A549 (cell line): Measurements from ENCODE around the gene TRNP1. TPM values are rescaled to one million over a fixed set of nuclear protein-coding genes. Genes with fewer than 3 reads are reported as not detected.

Experiments
- ATAC-seq, 2 experiments: fragments of 200-7000 bp in 1 of 2; fragments of >200 bp in 1 of 2; cut with Nextera tagmentation in 1 of 2; cut with Tn5 transposase in 1 of 2; 3 replicates each; pipeline versions ENCODE4 v1.8.0 to v1.9.1; 2018 to 2020; ENCODE audit warnings: mild to moderate bottlenecking in 1 of 2, moderate library complexity in 1 of 2
- CTCF ChIA-PET: fragments of 300-600 bp; sonication (Branson Sonifier 250); formaldehyde crosslinking; extraction: SDS; loops from one replicate; lab custom pipeline; 2021; ENCODE audit warnings: antibody characterized with exemption, inconsistent platforms; lab: Yijun Ruan, JAX
- POLR2A ChIA-PET: fragments of 350-600 bp; formaldehyde crosslinking; extraction: SDS; loops from one replicate; lab custom pipeline; 2021; ENCODE audit warnings: antibody characterized with exemption, inconsistent platforms; lab: Yijun Ruan, JAX
- DNase-seq, 2 experiments: peaks; one replicate each; pipeline versions ENCODE4 v3.0.0 to v3.0.0-alpha.2; 2011 to 2016; ENCODE audit warnings: low read depth in 1 of 2, low spot score in 1 of 2
- FAIRE-seq: peaks from 2 replicates; lab custom pipeline; 2011; peaks lifted over from hg19 to GRCh38; lab: Jason Lieb, UNC
- H3K27ac ChIP-seq, 2 experiments: fragments of >200 bp; sonication (Bioruptor Twin); formaldehyde crosslinking; 3 replicates each; pipeline ENCODE4 v1.5.1; 2016 to 2017
- H3K4me1 ChIP-seq: fragments of >200 bp; sonication (Bioruptor Twin); formaldehyde crosslinking; 3 replicates; pipeline ENCODE4 v1.6.1; 2016
- H3K4me2 ChIP-seq: fragments of >200 bp; sonication (Bioruptor Twin); formaldehyde crosslinking; 3 replicates; pipeline ENCODE4 v1.6.1; 2016
- H3K4me3 ChIP-seq: fragments of >200 bp; sonication (Bioruptor Twin); formaldehyde crosslinking; 3 replicates; pipeline ENCODE4 v1.5.1; 2016
- H3K9me3 ChIP-seq: fragments of >200 bp; sonication (Bioruptor Twin); formaldehyde crosslinking; 3 replicates; pipeline ENCODE4 v1.6.1; 2016
- CBX8 ChIP-seq: fragments of 200-600 bp; sonication (generic); IDR thresholded peaks from 2 replicates; pipeline ENCODE4 v1.6.1; 2016
- CEBPB ChIP-seq, 2 experiments: fragments of >200 bp in 1 of 2; sonication (Bioruptor Twin) in 1 of 2; formaldehyde crosslinking in 1 of 2; IDR thresholded peaks; 2 replicates each; pipeline ENCODE4 v1.6.1; 2012 to 2016
- CTCF ChIP-seq: fragments of >200 bp; sonication (Bioruptor Twin); formaldehyde crosslinking; IDR thresholded peaks from 3 replicates; pipeline ENCODE4 v1.5.1; 2016
- EP300 ChIP-seq, 2 experiments: fragments of >200 bp; sonication (Bioruptor Twin); formaldehyde crosslinking; IDR thresholded peaks; 2 replicates in 1 of 2; 3 replicates in 1 of 2; pipeline ENCODE4 v1.6.1; 2016 to 2017
- ESRRA ChIP-seq: fragments of 150-350 bp; IDR thresholded peaks from 2 replicates; pipeline ENCODE4 v1.6.1; 2014; ENCODE audit warnings: mild to moderate bottlenecking, low read length, borderline replicate concordance
- FOSB ChIP-seq: fragments of 250-450 bp; sonication (Bioruptor Pico); IDR thresholded peaks from 2 replicates; pipeline ENCODE4 v1.5.0; 2020; ENCODE audit warnings: mild to moderate bottlenecking, moderate library complexity
- HEYL ChIP-seq: fragments of 250-450 bp; sonication (Bioruptor Pico); IDR thresholded peaks from 2 replicates; pipeline ENCODE4 v1.8.0; 2021; ENCODE audit warnings: mild to moderate bottlenecking, moderate library complexity
- HOXA7 ChIP-seq: fragments of 250-450 bp; sonication (Bioruptor Pico); IDR thresholded peaks from 2 replicates; pipeline ENCODE4 v1.5.0; 2020; ENCODE audit warnings: mild to moderate bottlenecking, moderate library complexity
- JUN ChIP-seq, 2 experiments: fragments of >200 bp; sonication (Bioruptor Twin); formaldehyde crosslinking; IDR thresholded peaks; 2 replicates in 1 of 2; 3 replicates in 1 of 2; pipeline ENCODE4 v1.6.1; 2016 to 2017
- JUNB ChIP-seq: fragments of >200 bp; sonication (Bioruptor Twin); formaldehyde crosslinking; IDR thresholded peaks from 2 replicates; pipeline ENCODE4 v1.6.1; 2016
- KDM5A ChIP-seq: fragments of 200-600 bp; sonication (generic); IDR thresholded peaks from 2 replicates; pipeline ENCODE4 v1.6.1; 2016; ENCODE audit warnings: antibody characterized with exemption, mild to moderate bottlenecking
- MAFK ChIP-seq: fragments of 450-650 bp; IDR thresholded peaks from 2 replicates; pipeline ENCODE4 v1.6.1; 2014; ENCODE audit not compliant: partially characterized antibody
- MAX ChIP-seq: IDR thresholded peaks from 2 replicates; pipeline ENCODE4 v1.6.1; 2012
- MAZ ChIP-seq: fragments of 150-350 bp; IDR thresholded peaks from 2 replicates; pipeline ENCODE4 v1.6.1; 2014; ENCODE audit warnings: antibody characterized with exemption, low read depth, low read length, borderline replicate concordance
- PBX3 ChIP-seq: IDR thresholded peaks from 2 replicates; pipeline ENCODE4 v1.6.1; 2012
- POLR2A ChIP-seq: IDR thresholded peaks from 2 replicates; pipeline ENCODE4 v1.6.1; 2012; ENCODE audit warnings: mild to moderate bottlenecking, low read length
- POLR2AphosphoS2 ChIP-seq: conservative IDR thresholded peaks from 2 replicates; pipeline ENCODE4 v1.6.1; 2012; ENCODE audit warnings: low read length, improper control_type of control experiment, inconsistent platforms
- SREBF2 ChIP-seq: fragments of 450-650 bp; IDR thresholded peaks from 2 replicates; pipeline ENCODE4 v1.6.1; 2014; ENCODE audit warnings: mild to moderate bottlenecking, moderate library complexity
- TP53 ChIP-seq: fragments of 250-450 bp; sonication (Bioruptor Pico); IDR thresholded peaks from 2 replicates; pipeline ENCODE4 v1.5.0; 2021; ENCODE audit warnings: mild to moderate bottlenecking, moderate library complexity
- ZNF302 ChIP-seq: fragments of 250-450 bp; sonication (Bioruptor Pico); IDR thresholded peaks from 2 replicates; pipeline ENCODE4 v1.9.0; 2021; ENCODE audit warnings: inconsistent platforms, mild to moderate bottlenecking, moderate library complexity
- WGBS: methylation state at CpG from one replicate; pipeline ENCODE4 v1.1.6; 2017; ENCODE audit errors: missing lambda C conversion rate; 5-methylcytosine and 5-hydroxymethylcytosine counted together
- polyA plus RNA-seq, 4 experiments: library from polyadenylated mRNA; depleted of rRNA in 3 of 4; stranded (reverse); fragments of >200 nt; fragmentation: RNase III in 1 of 4; extraction: RNeasy Plus Mini Kit Qiagen cat#74134 plus additional on column Dnase treatment in 1 of 4; gene quantifications; 2 replicates in 3 of 4; 3 replicates in 1 of 4; pipeline ENCODE4 v1.2.3, GENCODE V29; 2011 to 2017

The TRNP1 gene
- polyA plus RNA-seq, 2 of the 4 experiments (the other 2 are of a cell fraction) = 73.9 to 113 TPM

- ATAC-seq (no peak; a peak in 1 of 6 replicates), DNase-seq (no peak), FAIRE-seq (no peak)
- 68% methylated on average over 5 of the region's 7 CpGs for WGBS
- Histone ChIP-seq H3K27ac (peak overlapping the region; percentile 42 to 67; a peak in 4 of 6 replicates), H3K4me3 (no peak overlapping the region), H3K4me1 (peaks cover 68% of the 10 kb centered on the region), H3K4me2 (no peak overlapping the region), H3K9me3 (no peaks in the 10 kb centered on the region)
- no peak for TF ChIP-seq KDM5A
- TF ChIP-seq TP53 = no peak
- TF ChIP-seq MAZ = no peak
- TF ChIP-seq POLR2A = 0 out of 2 replicates have a peak, but pooled peaks have one; percentile 6
- TF ChIP-seq JUNB = no peak
- no peak for TF ChIP-seq EP300 (IDR thresholded peaks at IDR 0.05)
- no peak for TF ChIP-seq HOXA7 (CRISPR knock-in tag)
- CTCF ChIA-PET = interaction anchor here (1.1 to 1.6 kb wide), 3 partner anchors 34 to 93 kb away, joined by 3 to 9 read pairs (median 3); no protein-coding TSS in a partner anchor
- POLR2A ChIA-PET = no interaction called here
Observed at GRCh38 chr1:27003745-27004470, 10.4 kb downstream of the TRNP1 start.

- Histone ChIP-seq H3K4me2 (no peak overlapping the region), H3K4me1 (peaks cover 68% of the 10 kb centered on the region), H3K4me3 (no peak overlapping the region), H3K9me3 (no peaks in the 10 kb centered on the region)
- WGBS = 52% methylated on average over 7 of the region's 10 CpGs
- no peak for FAIRE-seq
- no peak for TF ChIP-seq HEYL (CRISPR knock-in tag)
- no peak for TF ChIP-seq ZNF302 (CRISPR knock-in tag)
- peak in 1 of 2 experiments; percentile 33; a peak in 1 of 5 replicates for TF ChIP-seq JUN (IDR thresholded peaks at IDR 0.05)
- TF ChIP-seq POLR2A = peak; percentile 13
- TF ChIP-seq MAFK = no peak
- TF ChIP-seq TP53 = 0 out of 2 replicates have a peak, but pooled peaks have one; percentile 40
- peak; percentile 81; the same call in 1 of the 2 replicates for TF ChIP-seq POLR2AphosphoS2
- peak; percentile 35 for TF ChIP-seq FOSB (CRISPR knock-in tag)
- no peak for TF ChIP-seq KDM5A
- TF ChIP-seq, all 56 proteins: peak for 5
- ATAC-seq (peak; percentile 3 to 10; a peak in 3 of 6 replicates), DNase-seq (peak in 1 of 2 experiments; percentile 50)
- ChIA-PET POLR2A (interaction anchor here (1.0 kb wide), 1 partner anchor 11 kb away, joined by 3 read pairs; the partner anchor contains the start of gene TRNP1), CTCF (interaction anchor here (1.1 to 1.6 kb wide), 3 partner anchors 35 to 92 kb away, joined by 3 to 9 read pairs (median 3); no protein-coding TSS in a partner anchor)
- H3K27ac ChIP-seq = peak overlapping the region; percentile 42 to 67; a peak in 4 of 6 replicates
Observed at GRCh38 chr1:27004471-27005165, 11.1 kb downstream of the TRNP1 start.

DNA sequence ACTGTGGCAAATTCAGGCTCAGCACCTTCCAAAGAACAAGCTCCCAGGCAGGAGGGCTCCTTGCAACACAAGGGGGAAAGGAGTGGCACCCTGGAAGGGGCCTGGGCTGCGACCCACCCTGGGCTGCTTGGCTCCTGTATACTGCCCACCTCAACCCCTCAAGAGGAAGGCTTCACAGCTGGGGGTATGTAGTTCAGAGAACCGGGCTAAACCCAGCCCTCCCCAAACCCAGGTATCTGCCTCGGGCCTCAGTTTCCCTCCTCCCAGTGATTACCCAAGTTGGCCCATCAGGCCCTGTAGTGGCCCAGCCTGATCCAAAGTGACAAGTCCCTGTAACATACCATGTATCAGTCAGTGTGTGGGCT lies 11.7 kb downstream of the TRNP1 start:
- peak in 1 of 2 experiments; percentile 25 for DNase-seq
- Histone ChIP-seq H3K27ac (peak overlapping the region in 1 of 2 experiments; percentile 67; a peak in 3 of 6 replicates), H3K4me2 (no peak overlapping the region), H3K4me3 (no peak overlapping the region), H3K4me1 (peaks cover 68% of the 10 kb centered on the region), H3K9me3 (no peaks in the 10 kb centered on the region)
- TF ChIP-seq POLR2A = 0 out of 2 replicates have a peak, but pooled peaks have one; percentile 3
- no peak for TF ChIP-seq SREBF2
- ChIA-PET POLR2A (interaction anchor here (1.0 kb wide), 1 partner anchor 12 kb away, joined by 3 read pairs; the partner anchor contains the start of gene TRNP1), CTCF (interaction anchor here (1.1 to 2.0 kb wide), 3 partner anchors 36 to 40 kb away, joined by 3 to 9 read pairs (median 4); no protein-coding TSS in a partner anchor)
- FAIRE-seq = no peak
- WGBS = 100% methylated on average over 1 of the region's 3 CpGs
- ATAC-seq = peak in 1 of 2 experiments; percentile 0; a peak in 2 of 6 replicates

DNA sequence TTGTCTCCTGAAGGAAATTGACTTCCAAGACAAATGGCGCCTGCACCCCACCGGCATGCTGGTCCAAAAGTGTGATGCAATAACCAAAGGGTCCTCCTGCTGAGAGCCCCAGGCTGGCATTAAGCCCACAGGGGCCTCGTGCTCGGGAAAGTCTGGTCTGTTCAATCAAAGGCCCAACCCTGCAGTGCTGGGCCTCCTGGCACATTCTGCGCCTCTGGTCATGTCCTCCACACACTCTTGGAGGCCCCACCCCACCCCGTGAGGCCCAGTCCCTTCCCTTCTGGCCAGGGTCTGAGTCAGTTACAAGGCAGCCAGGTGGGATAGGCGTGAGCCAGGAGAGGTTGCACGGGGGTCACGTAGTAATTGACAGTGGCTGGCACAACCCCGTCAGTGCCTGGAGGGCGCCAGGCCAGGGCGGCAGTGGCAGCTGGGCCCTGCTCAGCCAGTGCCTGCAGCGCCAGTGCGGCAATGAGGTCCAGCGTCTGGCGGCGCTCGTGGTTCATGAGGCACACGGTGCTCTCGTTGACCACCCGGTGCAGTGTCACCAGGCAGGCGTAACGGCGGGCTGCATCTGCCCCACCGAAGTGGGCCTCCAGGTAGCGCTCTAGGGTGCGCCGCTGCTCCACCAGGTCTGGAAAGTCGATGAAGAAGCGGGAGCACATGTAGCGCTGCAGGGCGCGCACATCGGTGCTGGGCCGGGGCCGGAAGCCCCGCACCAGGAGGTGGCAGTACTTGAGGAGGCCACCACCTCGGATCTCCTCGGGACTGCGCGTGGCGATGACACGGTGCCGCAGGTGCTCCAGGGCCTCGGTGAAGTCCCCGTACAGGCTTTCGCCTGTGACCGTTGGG lies 12.4 kb downstream of the TRNP1 start:
- H3K4me3 ChIP-seq = no peak overlapping the region
- DNase-seq (peak in 1 of 2 experiments; percentile 53), FAIRE-seq (no peak), ATAC-seq (peak in 1 of 2 experiments; percentile 12; a peak in 3 of 6 replicates)
- POLR2A ChIA-PET = interaction anchor here (0.6 to 1.0 kb wide), 2 partner anchors 12 to 196 kb away, joined by 3 read pairs; partner anchors contain the start of gene TRNP1
- peak overlapping the region in 1 of 2 experiments; percentile 67; a peak in 3 of 6 replicates for H3K27ac ChIP-seq
- peaks cover 68% of the 10 kb centered on the region for H3K4me1 ChIP-seq
- WGBS = 90% methylated on average over 34 of the region's 48 CpGs
- no peak overlapping the region for H3K4me2 ChIP-seq
- CTCF ChIA-PET = interaction anchor here (1.1 to 9.1 kb wide), 5 partner anchors 9 to 39 kb away, joined by 3 to 51 read pairs (median 9); no protein-coding TSS in a partner anchor
- no peaks in the 10 kb centered on the region for H3K9me3 ChIP-seq
- TF ChIP-seq TP53 (0 out of 2 replicates have a peak, but pooled peaks have one; percentile 13), KDM5A (no peak), HOXA7 (CRISPR knock-in tag) (0 out of 2 replicates have a peak, but pooled peaks have one; percentile 8), PBX3 (0 out of 2 replicates have a peak, but pooled peaks have one; percentile 40), ESRRA (no peak), CTCF (no peak), CEBPB (IDR thresholded peaks at IDR 0.05) (peak in 1 of 2 experiments; percentile 48; a peak in 1 of 4 replicates), FOSB (CRISPR knock-in tag) (peak; percentile 57), MAFK (no peak), POLR2A (peak; percentile 23; the same call in 1 of the 2 replicates), CBX8 (no peak), MAX (0 out of 2 replicates have a peak, but pooled peaks have one; percentile 12)
